Ectodermal cell (in vitro differentiated cells): ENCODE data around the gene SHC3.

ENCODE experiments used
- H3K27ac ChIP-seq: 2 replicates; pipeline ENCODE4 v1.7.0; 2013; ENCODE audit warnings: mild to moderate bottlenecking, low read depth, low read length; ENCODE audit not compliant: insufficient read depth, poor library complexity, severe bottlenecking
- H3K27me3 ChIP-seq: 2 replicates; pipeline ENCODE4 v1.7.0; 2013; ENCODE audit warnings: mild to moderate bottlenecking, low read length; ENCODE audit not compliant: insufficient read depth, control insufficient read depth, poor library complexity, severe bottlenecking
- H3K36me3 ChIP-seq: one replicate; pipeline ENCODE4 v1.7.0; 2013; ENCODE audit warnings: low read length; ENCODE audit not compliant: control insufficient read depth, insufficient read depth
- H3K4me1 ChIP-seq: one replicate; pipeline ENCODE4 v1.7.0; 2013; ENCODE audit warnings: low read length; ENCODE audit not compliant: control insufficient read depth, insufficient read depth
- H3K4me3 ChIP-seq: 2 replicates; pipeline ENCODE4 v1.7.0; 2013; ENCODE audit warnings: low read depth, low read length, control low read depth; ENCODE audit not compliant: insufficient read depth
- H3K9me3 ChIP-seq: 2 replicates; pipeline ENCODE4 v1.7.0; 2013; ENCODE audit warnings: mild to moderate bottlenecking, low read length, moderate library complexity; ENCODE audit not compliant: control insufficient read depth
- WGBS, 2 experiments: methylation state at CpG; one replicate each; pipeline ENCODE4 v1.1.7; 2013; ENCODE audit warnings: missing lambda C conversion rate in 2 of 2; 5-methylcytosine and 5-hydroxymethylcytosine counted together

SHC3 gene

DNA sequence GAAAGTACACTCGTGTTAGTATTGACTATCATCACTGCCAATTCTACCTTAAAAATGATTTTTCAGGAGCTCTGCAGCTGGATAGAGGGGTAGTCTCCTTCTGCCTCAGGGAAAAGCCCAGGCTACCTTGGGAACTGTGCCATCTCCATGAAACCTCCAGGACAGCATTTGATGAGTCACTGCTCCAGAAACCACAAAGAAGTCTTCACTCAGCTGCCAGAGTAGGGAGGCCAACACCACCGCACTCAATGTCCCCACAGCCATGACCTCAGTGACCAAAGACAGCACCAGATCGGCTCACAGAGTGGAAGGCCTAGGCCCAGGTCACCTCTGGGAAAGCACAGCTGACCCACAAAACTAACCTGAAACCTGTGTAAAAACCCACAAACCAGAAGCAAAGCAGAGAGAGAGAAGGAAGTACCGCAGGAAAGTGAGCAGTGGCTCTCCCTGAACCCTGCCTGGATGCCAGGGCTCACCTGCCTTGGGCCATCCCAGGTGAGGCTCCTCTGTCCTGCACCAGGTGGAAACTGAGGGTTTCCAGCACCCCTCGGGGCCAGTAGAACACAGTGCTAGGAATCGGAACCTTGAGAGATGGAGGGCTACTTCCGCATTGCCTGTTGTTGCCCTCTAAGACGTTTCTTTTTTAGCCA lies 157.3 kb downstream of the SHC3 start:
- no peaks in the 10 kb centered on the region for H3K27me3 ChIP-seq
- no peaks in the 10 kb centered on the region for H3K36me3 ChIP-seq
- no peaks in the 10 kb centered on the region for H3K4me1 ChIP-seq
- 94 to 95% methylated on average over 8 of the region's 8 CpGs for WGBS, 2 experiments
- H3K4me3 ChIP-seq, result no peak overlapping the region
- H3K9me3 ChIP-seq, result no peaks in the 10 kb centered on the region
- no peak overlapping the region for H3K27ac ChIP-seq

DNA sequence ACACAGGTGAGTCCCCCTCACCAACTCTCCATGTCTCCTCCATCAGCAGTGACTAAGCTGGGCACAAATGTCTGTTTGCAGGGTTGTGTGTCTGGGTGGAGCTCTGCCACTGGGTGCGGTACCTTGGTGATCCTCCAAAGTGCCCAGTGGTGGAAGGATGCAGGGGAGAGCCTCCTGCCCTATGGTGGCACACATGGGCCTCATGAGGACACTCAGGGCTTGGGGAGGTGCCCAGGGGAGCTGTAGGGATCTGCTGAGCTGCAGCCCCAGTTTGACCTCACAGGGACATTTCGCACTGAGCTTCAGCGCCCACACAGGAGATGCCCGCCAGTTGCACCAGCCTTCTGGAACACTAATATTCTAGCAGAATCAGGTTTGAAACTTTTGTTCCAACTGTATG lies 157.9 kb downstream of the SHC3 start:
- 84% methylated on average over 4 of the region's 4 CpGs for WGBS, 2 experiments
- H3K36me3 ChIP-seq, result no peaks in the 10 kb centered on the region
- H3K27me3 ChIP-seq, result no peaks in the 10 kb centered on the region
- no peak overlapping the region for H3K27ac ChIP-seq
- H3K4me1 ChIP-seq, result no peaks in the 10 kb centered on the region
- H3K9me3 ChIP-seq, result no peaks in the 10 kb centered on the region
- no peak overlapping the region for H3K4me3 ChIP-seq

GRCh38 chr9:89015336-89015735 lies 163.3 kb downstream of the SHC3 start:
- Histone ChIP-seq H3K36me3 (no peaks in the 10 kb centered on the region), H3K9me3 (no peaks in the 10 kb centered on the region)
- 91 to 93% methylated on average over 2 of the region's 2 CpGs for WGBS, 2 experiments

GRCh38 chr9:89014153-89014552 lies 164.5 kb downstream of the SHC3 start:
- Histone ChIP-seq H3K4me3 (no peak overlapping the region), H3K36me3 (no peaks in the 10 kb centered on the region), H3K27ac (no peak overlapping the region), H3K4me1 (peaks cover 4% of the 10 kb centered on the region), H3K27me3 (no peaks in the 10 kb centered on the region), H3K9me3 (no peaks in the 10 kb centered on the region)
- 89 to 93% methylated on average over 7 of the region's 7 CpGs for WGBS, 2 experiments

More at GRCh38 chr9:89015336-89015735, 163.3 kb downstream of the SHC3 start:
- Histone ChIP-seq H3K4me1 (peaks cover 4% of the 10 kb centered on the region), H3K4me3 (no peak overlapping the region), H3K27me3 (no peaks in the 10 kb centered on the region), H3K27ac (no peak overlapping the region)

DNA sequence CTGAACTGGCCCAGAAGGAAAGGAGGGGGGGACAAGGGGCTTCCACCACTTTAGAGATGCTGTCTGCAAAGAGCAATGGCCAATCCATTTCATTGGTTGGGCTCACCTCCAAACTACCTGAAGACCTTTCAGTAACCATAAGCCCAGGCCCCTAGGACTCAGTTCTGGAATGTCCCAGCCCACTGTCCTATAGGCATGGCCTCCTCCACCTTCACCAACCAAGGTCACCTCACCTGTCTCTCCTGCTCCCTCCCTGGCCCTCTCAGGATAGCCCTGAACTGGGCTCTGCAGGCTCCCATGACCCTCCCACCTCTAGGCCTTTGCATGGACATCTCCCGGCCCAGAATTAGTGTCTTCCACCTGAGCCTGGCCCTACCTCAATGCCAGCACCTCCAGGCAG lies 165.0 kb downstream of the SHC3 start:
- Histone ChIP-seq H3K27ac (no peak overlapping the region), H3K27me3 (no peaks in the 10 kb centered on the region), H3K36me3 (no peaks in the 10 kb centered on the region), H3K4me1 (peaks cover 4% of the 10 kb centered on the region), H3K4me3 (no peak overlapping the region), H3K9me3 (no peaks in the 10 kb centered on the region)
- WGBS, 2 experiments, result 92 to 93% methylated on average over 1 of the region's 1 CpG

DNA sequence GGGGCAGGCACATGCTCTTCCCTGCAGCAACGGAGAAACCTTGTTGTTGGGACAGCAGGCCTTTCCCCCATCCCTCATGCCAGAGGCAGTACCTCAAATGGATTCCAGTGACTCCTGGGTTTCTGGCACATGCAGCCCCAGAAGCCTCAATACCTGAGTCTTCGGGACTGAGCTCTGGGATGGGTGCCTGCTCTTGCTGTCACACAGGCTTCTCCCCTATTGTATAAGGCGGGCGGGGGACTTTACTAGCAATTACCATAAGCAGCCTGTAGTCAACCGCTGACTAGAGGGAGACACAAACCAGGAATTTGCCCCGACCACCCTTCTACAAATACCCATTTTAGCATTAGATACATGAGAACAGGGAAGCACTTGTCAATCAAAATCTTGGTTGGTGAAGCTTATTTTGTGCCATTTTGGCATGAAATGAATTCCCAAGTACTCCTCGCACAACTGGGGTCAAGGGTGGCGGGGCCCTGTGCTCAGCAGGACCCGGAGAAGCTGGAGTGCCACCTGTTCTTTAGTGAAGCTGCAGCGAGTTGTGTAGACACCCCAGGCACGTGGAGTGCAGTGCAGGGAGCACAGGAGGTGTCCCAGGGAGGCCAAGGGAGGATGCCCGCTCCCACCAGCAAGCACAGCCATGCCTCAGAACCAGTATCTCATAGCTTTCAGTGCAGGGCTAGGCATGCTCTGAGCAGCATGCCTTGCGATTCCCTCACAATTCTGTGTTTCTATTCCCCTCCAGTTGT lies 166.2 kb downstream of the SHC3 start:
- Histone ChIP-seq H3K4me1 (peaks cover 4% of the 10 kb centered on the region), H3K4me3 (no peak overlapping the region), H3K9me3 (no peaks in the 10 kb centered on the region), H3K36me3 (no peaks in the 10 kb centered on the region), H3K27me3 (no peaks in the 10 kb centered on the region), H3K27ac (no peak overlapping the region)
- 79% methylated on average over 13 of the region's 13 CpGs for WGBS, 2 experiments

- no peak overlapping the region for H3K27ac ChIP-seq
- H3K4me3 ChIP-seq, result no peak overlapping the region
- H3K27me3 ChIP-seq, result no peaks in the 10 kb centered on the region
- peaks cover 4% of the 10 kb centered on the region for H3K4me1 ChIP-seq
- no peaks in the 10 kb centered on the region for H3K9me3 ChIP-seq
- H3K36me3 ChIP-seq, result no peaks in the 10 kb centered on the region
- 94 to 96% methylated on average over 2 of the region's 2 CpGs for WGBS, 2 experiments
These were observed 166.9 kb downstream of the SHC3 start for GRCh38 chr9:89011683-89012082.

GRCh38 chr9:89010526-89011111 lies 168.0 kb downstream of the SHC3 start:
- Histone ChIP-seq H3K9me3 (no peaks in the 10 kb centered on the region), H3K4me3 (no peak overlapping the region), H3K27ac (no peak overlapping the region), H3K27me3 (no peaks in the 10 kb centered on the region), H3K36me3 (no peaks in the 10 kb centered on the region), H3K4me1 (peaks cover 4% of the 10 kb centered on the region)
- 75 to 87% methylated on average over 5 to 6 of the region's 6 CpGs for WGBS, 2 experiments

GRCh38 chr9:89010056-89010455 lies 168.6 kb downstream of the SHC3 start:
- peaks cover 4% of the 10 kb centered on the region for H3K4me1 ChIP-seq
- no peaks in the 10 kb centered on the region for H3K27me3 ChIP-seq
- H3K36me3 ChIP-seq, result no peaks in the 10 kb centered on the region
- no peak overlapping the region for H3K4me3 ChIP-seq
- H3K27ac ChIP-seq, result no peak overlapping the region
- WGBS, 2 experiments, result 84 to 85% methylated on average over 10 of the region's 10 CpGs
- H3K9me3 ChIP-seq, result no peaks in the 10 kb centered on the region

DNA sequence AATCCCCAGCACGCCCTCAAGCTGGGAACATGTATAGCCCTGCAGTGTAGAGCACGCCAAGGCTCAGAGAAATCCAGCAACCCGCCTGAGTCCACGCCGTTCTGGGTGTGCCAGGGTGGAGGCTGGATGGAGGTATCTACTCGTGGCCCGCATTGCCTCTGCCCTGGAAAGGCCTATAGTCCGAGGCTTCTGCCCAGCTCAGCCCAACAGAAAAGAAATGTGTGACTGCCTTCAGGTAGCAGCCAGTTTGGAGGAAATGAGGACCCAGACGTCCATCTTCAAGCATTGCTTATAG lies 169.1 kb downstream of the SHC3 start:
- Histone ChIP-seq H3K4me1 (peaks cover 4% of the 10 kb centered on the region), H3K9me3 (no peaks in the 10 kb centered on the region), H3K27ac (no peak overlapping the region), H3K4me3 (no peak overlapping the region), H3K36me3 (no peaks in the 10 kb centered on the region), H3K27me3 (no peaks in the 10 kb centered on the region)
- 96% methylated on average over 9 of the region's 9 CpGs for WGBS, 2 experiments
